Measurements from ENCODE around the gene CXCR3. TPM values are rescaled to one million over a fixed set of nuclear protein-coding genes. Genes with fewer than 3 reads are reported as not detected.

CXCR3 gene
- total RNA-seq = not detected in 2 replicates

DNA sequence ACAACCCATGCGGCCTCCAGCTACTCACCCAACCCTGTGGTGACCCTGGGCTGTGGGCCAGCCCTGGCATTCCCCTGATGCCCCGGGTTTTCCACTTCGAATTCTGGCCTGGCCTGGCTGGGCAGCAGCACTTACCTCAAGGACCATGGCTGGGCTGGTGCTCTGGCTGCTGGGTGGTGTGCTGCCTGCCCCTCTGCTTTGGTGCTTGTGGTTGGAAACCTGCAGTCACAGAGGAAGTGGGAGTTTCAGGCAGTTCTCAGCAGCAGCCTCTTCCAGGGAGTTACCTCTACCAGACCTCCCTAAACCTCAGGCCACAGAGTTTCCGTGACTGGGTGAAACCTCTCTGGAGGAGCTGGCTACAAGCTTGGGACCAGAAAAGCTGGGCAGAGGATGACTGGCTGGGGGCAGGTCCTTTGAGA is at the start of gene CXCR3:
CXCR3 (minus strand) TSS at position 209 of the 419 bp plus-strand sequence; CDS start at position 147, 62 bp downstream.

GRCh38 chrX:71667328-71668247 is 49.3 kb upstream of the CXCR3 start, which contains the start of gene LOC101059915:
TSS of gene LOC101059915 (plus strand) at chrX:71667546.

GRCh38 chrX:71578253-71579135 is 39.8 kb downstream of the CXCR3 start, which contains the start of gene GCNA:
TSS of gene GCNA (plus strand) at chrX:71578437. CDS start at chrX:71580822, 2,385 bp downstream.

Other genes with a start within 250 kb of the CXCR3 start
- gene OGT, start 85.4 kb downstream of the CXCR3 start, total RNA-seq = 113 and 118 TPM in 2 replicates
- 1.4 and 1.9 TPM in 2 replicates for gene GCNA, start 40.1 kb downstream of the CXCR3 start, total RNA-seq
- not detected in 2 replicates for gene CXorf49, start 99.8 kb upstream of the CXCR3 start, total RNA-seq
- not detected in 2 replicates for gene CXorf49B, start 144.8 kb upstream of the CXCR3 start, total RNA-seq

Data from nasal cavity respiratory epithelium epithelial cell of viscerocranial mucosa (primary cell).